ENCODE results near the gene TEAD1. TPM values are rescaled to one million over a fixed set of nuclear protein-coding genes. Genes with fewer than 3 reads are reported as not detected.
A peak's percentile ranks its signal among the peaks of the same experiment; 100 is the strongest.

The TEAD1 gene
- total RNA-seq, 4 donors from 2014 or later: 46.4 to 214 (median 61.2) TPM

DNA sequence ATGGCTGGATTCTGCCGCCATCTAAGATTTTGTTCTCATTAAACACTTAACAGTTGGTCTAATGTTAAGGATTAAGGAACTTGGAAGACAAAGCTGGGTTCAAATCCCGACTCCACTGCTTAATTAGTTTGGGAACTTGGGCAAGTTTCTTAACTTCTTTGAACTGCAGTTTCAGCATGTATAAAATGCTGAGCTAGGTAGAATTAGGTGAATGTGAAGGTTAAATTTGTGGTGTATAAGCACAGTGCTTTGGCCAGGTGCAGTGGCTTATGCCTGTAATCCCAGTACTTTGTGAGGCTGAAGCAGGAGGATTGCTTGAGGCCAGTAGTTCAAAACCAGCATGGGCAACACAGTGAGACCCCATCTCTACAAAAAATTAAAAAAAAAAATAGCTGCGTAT, 174.2 kb downstream of the TEAD1 start:
- no peaks in the 10 kb centered on the region for H3K9me3 ChIP-seq
- peak overlapping the region in 2 of 4 donors; percentile 73 to 86 for H3K27ac ChIP-seq
- intact Hi-C loops (cut with DNase I; ENCODE audit: low total_unique reads): no loop called here
- H3K36me3 ChIP-seq: no peaks in the 10 kb centered on the region
- no peak for DNase-seq
- in situ Hi-C loops (cut with MboI; ENCODE audit: low pct_ligation_motif_present in 1 of 4, low pct_unique_long_range_greater_than_20kb in 1 of 4, low sequenced_read_pairs in 3 of 4): no loop called here
- 88 to 95% methylated on average over 3 of the region's 3 CpGs for WGBS, 2 donors (ENCODE audit: low coverage in 1 of 2)
- H3K27me3 ChIP-seq: no peaks in the 10 kb centered on the region
- no peak for TF ChIP-seq EP300 (IDR thresholded peaks at IDR 0.05; ENCODE audit: low read depth)
- TF ChIP-seq, protein P1, sequence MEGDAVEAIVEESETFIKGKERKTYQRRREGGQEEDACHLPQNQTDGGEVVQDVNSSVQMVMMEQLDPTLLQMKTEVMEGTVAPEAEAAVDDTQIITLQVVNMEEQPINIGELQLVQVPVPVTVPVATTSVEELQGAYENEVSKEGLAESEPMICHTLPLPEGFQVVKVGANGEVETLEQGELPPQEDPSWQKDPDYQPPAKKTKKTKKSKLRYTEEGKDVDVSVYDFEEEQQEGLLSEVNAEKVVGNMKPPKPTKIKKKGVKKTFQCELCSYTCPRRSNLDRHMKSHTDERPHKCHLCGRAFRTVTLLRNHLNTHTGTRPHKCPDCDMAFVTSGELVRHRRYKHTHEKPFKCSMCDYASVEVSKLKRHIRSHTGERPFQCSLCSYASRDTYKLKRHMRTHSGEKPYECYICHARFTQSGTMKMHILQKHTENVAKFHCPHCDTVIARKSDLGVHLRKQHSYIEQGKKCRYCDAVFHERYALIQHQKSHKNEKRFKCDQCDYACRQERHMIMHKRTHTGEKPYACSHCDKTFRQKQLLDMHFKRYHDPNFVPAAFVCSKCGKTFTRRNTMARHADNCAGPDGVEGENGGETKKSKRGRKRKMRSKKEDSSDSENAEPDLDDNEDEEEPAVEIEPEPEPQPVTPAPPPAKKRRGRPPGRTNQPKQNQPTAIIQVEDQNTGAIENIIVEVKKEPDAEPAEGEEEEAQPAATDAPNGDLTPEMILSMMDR (IDR thresholded peaks at IDR 0.05): no peak
- no peak for TF ChIP-seq POLR2A (IDR thresholded peaks at IDR 0.05)
- TF ChIP-seq POLR2AphosphoS5 (IDR thresholded peaks at IDR 0.05): no peak
- no peak overlapping the region for H3K4me3 ChIP-seq
- peaks cover 29 to 56% (median 44%) of the 10 kb centered on the region in 4 donors for H3K4me1 ChIP-seq

- no peaks in the 10 kb centered on the region for H3K27me3 ChIP-seq
- 0 to 25% methylated on average over 1 of the region's 1 CpG for WGBS, 2 donors (ENCODE audit: low coverage in 1 of 2)
- TF ChIP-seq, protein P1 (IDR thresholded peaks at IDR 0.05): no peak
- no peak for TF ChIP-seq POLR2AphosphoS5 (IDR thresholded peaks at IDR 0.05)
- no peak for TF ChIP-seq POLR2A (IDR thresholded peaks at IDR 0.05)
- no peak for TF ChIP-seq EP300 (IDR thresholded peaks at IDR 0.05; ENCODE audit: low read depth)
- H3K4me1 ChIP-seq: peaks cover 11 to 51% (median 38%) of the 10 kb centered on the region in 4 donors
- no peak overlapping the region for H3K4me3 ChIP-seq
- H3K27ac ChIP-seq: peak overlapping the region; percentile 74 to 87 (median 82)
- DNase-seq: no peak
- H3K36me3 ChIP-seq: no peaks in the 10 kb centered on the region
- intact Hi-C loops (cut with DNase I; ENCODE audit: low total_unique reads): no loop called here
- no peaks in the 10 kb centered on the region for H3K9me3 ChIP-seq
- in situ Hi-C loops (cut with MboI; ENCODE audit: low pct_ligation_motif_present in 1 of 4, low pct_unique_long_range_greater_than_20kb in 1 of 4, low sequenced_read_pairs in 3 of 4): no loop called here
Observed at GRCh38 chr11:12853325-12853651, 179.1 kb downstream of the TEAD1 start.

- Histone ChIP-seq H3K9me3 (no peaks in the 10 kb centered on the region), H3K27me3 (no peaks in the 10 kb centered on the region), H3K4me3 (no peak overlapping the region), H3K36me3 (no peaks in the 10 kb centered on the region), H3K27ac (peak overlapping the region; percentile 74 to 87 (median 82)), H3K4me1 (peaks cover 11 to 51% (median 38%) of the 10 kb centered on the region in 4 donors)
- peak; percentile 47 for DNase-seq
- intact Hi-C loops (cut with DNase I; ENCODE audit: low total_unique reads): no loop called here
- in situ Hi-C loops (cut with MboI; ENCODE audit: low pct_ligation_motif_present in 1 of 4, low pct_unique_long_range_greater_than_20kb in 1 of 4, low sequenced_read_pairs in 3 of 4): no loop called here
- 30 to 34% methylated on average over 4 to 7 of the region's 7 CpGs for WGBS, 2 donors (ENCODE audit: low coverage in 1 of 2)
- TF ChIP-seq POLR2AphosphoS5 (IDR thresholded peaks at IDR 0.05) (peak; percentile 17 to 79 (median 71)), POLR2A (IDR thresholded peaks at IDR 0.05) (peak; percentile 22), EP300 (IDR thresholded peaks at IDR 0.05; ENCODE audit: low read depth) (peak; percentile 84)
- TF ChIP-seq, protein P1 (IDR thresholded peaks at IDR 0.05): no peak
Observed at GRCh38 chr11:12853652-12854296, 179.6 kb downstream of the TEAD1 start.

DNA sequence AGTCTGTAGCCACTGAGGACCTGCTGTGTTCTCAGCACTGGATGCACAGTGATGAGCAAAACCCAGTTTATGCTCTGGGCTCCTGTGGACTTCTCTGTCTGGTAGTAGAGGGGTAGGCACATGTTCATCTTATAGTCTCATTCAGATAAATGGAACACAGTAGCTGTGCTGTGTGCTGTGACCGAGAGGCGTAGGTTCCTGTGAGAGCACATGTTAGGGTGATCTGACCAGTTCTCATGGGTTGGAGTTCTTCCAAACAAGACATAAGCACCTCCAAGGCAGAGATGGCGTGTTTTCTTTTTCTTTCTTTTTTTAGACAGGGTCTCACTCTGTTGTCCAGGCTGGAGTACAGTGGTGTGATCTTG, 180.1 kb downstream of the TEAD1 start:
- in situ Hi-C loops (cut with MboI; ENCODE audit: low pct_ligation_motif_present in 1 of 4, low pct_unique_long_range_greater_than_20kb in 1 of 4, low sequenced_read_pairs in 3 of 4) (no loop called here), intact Hi-C loops (cut with DNase I; ENCODE audit: low total_unique reads) (no loop called here)
- H3K27me3 ChIP-seq: no peaks in the 10 kb centered on the region
- 39 to 74% methylated on average over 3 of the region's 3 CpGs for WGBS, 2 donors (ENCODE audit: low coverage in 1 of 2)
- no peaks in the 10 kb centered on the region for H3K9me3 ChIP-seq
- peaks cover 11 to 51% (median 38%) of the 10 kb centered on the region in 4 donors for H3K4me1 ChIP-seq
- H3K27ac ChIP-seq: peak overlapping the region; percentile 74 to 87 (median 82)
- TF ChIP-seq EP300 (IDR thresholded peaks at IDR 0.05; ENCODE audit: low read depth): no peak
- TF ChIP-seq, protein P1 (IDR thresholded peaks at IDR 0.05): no peak
- no peak for TF ChIP-seq POLR2A (IDR thresholded peaks at IDR 0.05)
- TF ChIP-seq POLR2AphosphoS5 (IDR thresholded peaks at IDR 0.05): no peak
- no peaks in the 10 kb centered on the region for H3K36me3 ChIP-seq
- no peak overlapping the region for H3K4me3 ChIP-seq
- no peak for DNase-seq
